ENCODE data around the gene MR1.

The MR1 gene

GRCh38 chr1:181095763-181096184, 62.0 kb downstream of the MR1 start:
- ChIA-PET CTCF (interaction anchor here (1.5 to 5.3 kb wide), 4 partner anchors 9 to 57 kb away, joined by 4 to 54 read pairs (median 12); no protein-coding TSS in a partner anchor), POLR2A (interaction anchor here (1.0 to 3.6 kb wide), 7 partner anchors 9 to 73 kb away, joined by 3 to 30 read pairs (median 9); partner anchors contain the start of gene STX6)
- no peak for TF ChIP-seq CTCF (IDR thresholded peaks at IDR 0.05; ENCODE audit: insufficient read depth, low read length, missing control alignments)
- no peak for DNase-seq (ENCODE audit: low read depth, low spot score)
- H3K4me3 ChIP-seq (ENCODE audit: low read depth, low read length) = no peak overlapping the region; the same call in none of the 2 replicates

- CTCF ChIA-PET = interaction anchor here (0.7 to 5.3 kb wide), 6 partner anchors 12 to 59 kb away, joined by 3 to 54 read pairs (median 7); no protein-coding TSS in a partner anchor
- DNase-seq (ENCODE audit: low read depth, low spot score) = no peak
- POLR2A ChIA-PET = interaction anchor here (1.0 to 3.6 kb wide), 7 partner anchors 8 to 75 kb away, joined by 3 to 30 read pairs (median 9); partner anchors contain the start of gene STX6
- no peak for TF ChIP-seq CTCF (IDR thresholded peaks at IDR 0.05; ENCODE audit: insufficient read depth, low read length, missing control alignments)
- no peak overlapping the region for H3K4me3 ChIP-seq (ENCODE audit: low read depth, low read length)
Measured at GRCh38 chr1:181097242-181097641, 63.5 kb downstream of the MR1 start.

- DNase-seq (ENCODE audit: low read depth, low spot score) = no peak
- CTCF ChIA-PET = interaction anchor here (1.2 to 5.3 kb wide), 7 partner anchors 7 to 61 kb away, joined by 3 to 54 read pairs (median 5); no protein-coding TSS in a partner anchor
- H3K4me3 ChIP-seq (ENCODE audit: low read depth, low read length) = no peak overlapping the region
Measured at GRCh38 chr1:181099152-181100014, 65.6 kb downstream of the MR1 start.

GRCh38 chr1:181100015-181100905, 66.5 kb downstream of the MR1 start:
- CTCF ChIA-PET = interaction anchor here (0.7 to 4.3 kb wide), 5 partner anchors 8 to 62 kb away, joined by 3 to 25 read pairs (median 3); no protein-coding TSS in a partner anchor
- no peak for TF ChIP-seq CTCF (IDR thresholded peaks at IDR 0.05; ENCODE audit: insufficient read depth, low read length, missing control alignments)
- H3K4me3 ChIP-seq (ENCODE audit: low read depth, low read length) = no peak overlapping the region
- POLR2A ChIA-PET = interaction anchor here (1.3 to 2.4 kb wide), 3 partner anchors 10 to 35 kb away, joined by 4 to 9 read pairs (median 5); partner anchors contain the start of gene IER5
- no peak for DNase-seq (ENCODE audit: low read depth, low spot score)

More at GRCh38 chr1:181099152-181100014, 65.6 kb downstream of the MR1 start:
- no peak for TF ChIP-seq CTCF (IDR thresholded peaks at IDR 0.05; ENCODE audit: insufficient read depth, low read length, missing control alignments)
- POLR2A ChIA-PET = interaction anchor here (1.2 to 2.4 kb wide), 3 partner anchors 9 to 11 kb away, joined by 4 to 9 read pairs (median 5); partner anchors contain the start of gene IER5

GRCh38 chr1:181100934-181101333, 67.2 kb downstream of the MR1 start:
- ChIA-PET CTCF (interaction anchor here (0.7 to 4.3 kb wide), 5 partner anchors 9 to 62 kb away, joined by 3 to 25 read pairs (median 3); no protein-coding TSS in a partner anchor), POLR2A (interaction anchor here (1.3 to 2.4 kb wide), 2 partner anchors 12 to 35 kb away, joined by 4 to 9 read pairs; partner anchors contain the start of gene IER5)
- H3K4me3 ChIP-seq (ENCODE audit: low read depth, low read length) = no peak overlapping the region
- DNase-seq (ENCODE audit: low read depth, low spot score) = no peak
- TF ChIP-seq CTCF (IDR thresholded peaks at IDR 0.05; ENCODE audit: insufficient read depth, low read length, missing control alignments) = no peak

Measured in AG04449 (cell line).